ENCODE measurements around the gene SPDYE3.
"Not testable (repeated sequence)": the region's sequence is repeated elsewhere in the genome, so short reads cannot be mapped to it uniquely, and the experiment has no call there.

Gene SPDYE3

GRCh38 chr7:100346921-100347320 lies 39.4 kb downstream of the SPDYE3 start:
- intact Hi-C loops (cut with DNase I): no loop called here
- no peak for DNase-seq

- no peak for DNase-seq
- intact Hi-C loops (cut with DNase I): no loop called here
Measured at GRCh38 chr7:100348805-100349204, 41.3 kb downstream of the SPDYE3 start.

DNA sequence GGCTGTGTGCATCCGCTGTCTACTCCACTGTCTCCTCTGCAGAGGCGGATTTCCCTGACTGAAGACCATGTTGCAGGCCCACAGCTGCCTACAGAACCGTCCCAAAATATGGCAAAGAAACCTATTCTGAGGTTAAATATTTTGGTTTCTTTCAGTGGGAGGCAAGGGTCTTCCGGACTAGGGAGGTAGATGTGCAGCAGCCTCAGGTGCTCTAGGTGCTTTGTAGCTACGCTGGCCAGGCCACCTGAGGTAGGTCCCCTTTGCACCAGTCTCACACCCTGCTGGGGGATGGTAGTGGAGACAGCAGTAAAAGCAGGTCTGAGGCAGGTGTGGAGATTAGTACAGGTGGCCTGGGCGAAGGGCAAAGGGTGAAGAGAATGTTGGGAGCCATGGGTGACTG lies 42.3 kb downstream of the SPDYE3 start:
- DNase-seq: peak in 2 of 10 donors; percentile 8 to 43
- intact Hi-C loops (cut with DNase I): no loop called here

DNA sequence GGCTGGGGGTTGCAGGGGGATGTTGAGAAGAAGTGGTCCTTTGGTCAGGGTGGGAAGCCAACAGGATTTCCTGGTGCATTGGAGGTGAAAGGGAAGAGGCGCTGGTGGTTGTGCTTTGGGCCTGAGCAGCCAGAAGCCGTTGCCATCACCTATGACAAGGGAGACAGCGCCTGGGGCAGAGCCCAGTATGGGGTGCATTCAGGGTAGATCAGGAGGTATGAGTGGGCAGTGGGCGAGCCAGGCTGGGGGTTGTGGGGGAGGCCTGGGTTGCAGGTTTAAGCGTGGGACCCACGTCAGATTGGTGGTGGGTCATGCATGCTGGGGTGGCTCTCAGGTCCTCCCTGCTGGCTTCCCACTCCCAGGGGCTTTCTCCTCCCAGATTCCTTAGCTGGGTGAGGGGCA lies 44.2 kb downstream of the SPDYE3 start:
- intact Hi-C loops (cut with DNase I): no loop called here
- DNase-seq: peak in 1 of 10 donors; percentile 49

- intact Hi-C loops (cut with DNase I): not testable (repeated sequence)
- DNase-seq: peak in 1 of 10 donors; percentile 81
Measured at GRCh38 chr7:100352230-100352781, 44.8 kb downstream of the SPDYE3 start.

DNA sequence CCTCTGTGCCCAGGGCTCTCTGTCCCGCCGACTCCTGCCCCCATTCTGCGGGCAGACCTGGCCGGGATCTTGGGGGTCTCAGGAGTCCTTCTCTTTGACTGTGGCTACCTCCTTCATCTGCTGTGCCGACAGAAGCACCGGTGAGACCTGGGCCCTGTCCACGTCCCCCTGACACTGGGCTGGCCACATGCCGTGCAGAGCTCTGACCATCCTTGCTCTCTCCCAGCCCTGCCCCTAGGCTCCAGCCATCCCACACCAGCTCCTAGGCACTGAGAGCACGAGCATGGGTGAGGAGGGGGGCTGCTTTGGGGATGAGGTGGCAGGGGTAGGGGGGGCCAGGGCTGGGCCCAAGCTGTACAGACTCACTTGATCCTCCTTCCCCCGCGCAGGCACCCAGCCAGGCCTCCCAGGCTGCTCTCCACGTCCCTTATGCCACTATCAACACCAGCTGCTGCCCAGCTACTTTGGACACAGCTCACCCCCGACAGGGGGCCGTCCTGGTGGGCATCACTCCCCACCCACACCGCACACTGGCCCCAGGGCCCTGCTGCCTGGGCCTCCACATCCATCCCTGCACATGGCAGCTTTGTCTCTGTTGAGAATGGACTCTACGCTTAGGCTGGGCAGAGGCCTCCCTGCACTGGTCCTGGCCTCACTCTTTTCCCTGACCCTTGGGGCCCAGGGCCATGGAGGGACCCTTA lies 45.6 kb downstream of the SPDYE3 start:
- no peak for DNase-seq
- intact Hi-C loops (cut with DNase I): no loop called here

DNA sequence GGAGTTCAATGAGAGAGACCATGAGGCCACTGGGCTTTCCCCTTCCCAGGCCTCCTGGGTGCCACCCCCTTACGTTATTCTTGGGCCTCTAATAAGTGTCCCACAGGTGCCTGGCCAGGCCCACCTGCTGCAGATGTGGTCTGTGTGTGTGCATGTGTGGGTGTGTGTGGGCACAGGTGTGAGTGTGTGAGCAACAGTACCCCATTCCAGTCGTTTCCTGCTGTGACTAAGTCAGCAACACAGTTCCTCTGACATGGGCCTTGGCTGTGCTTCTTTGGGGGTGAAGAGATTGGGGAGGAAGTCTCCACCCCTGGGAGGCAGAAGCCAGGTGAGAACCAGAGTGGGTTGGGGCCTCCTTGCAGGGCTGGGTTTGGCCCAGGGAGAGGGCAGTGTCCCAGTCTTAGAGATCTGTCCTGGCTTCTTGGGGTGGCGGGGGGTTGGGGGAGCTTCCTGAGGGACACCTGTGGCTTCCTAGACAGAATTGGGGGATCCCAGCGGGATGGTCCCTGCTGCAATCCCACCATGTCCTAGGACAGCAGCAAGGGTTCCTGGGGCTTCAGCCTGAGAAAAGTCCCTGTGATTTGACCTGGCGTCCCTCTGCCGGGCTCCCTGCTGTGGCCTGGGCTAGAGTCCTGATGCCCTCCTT lies 46.3 kb downstream of the SPDYE3 start:
- intact Hi-C loops (cut with DNase I): no loop called here
- DNase-seq: no peak

GRCh38 chr7:100356416-100357068 lies 49.0 kb downstream of the SPDYE3 start:
- intact Hi-C loops (cut with DNase I): no loop called here
- DNase-seq: no peak

GRCh38 chr7:100357131-100357561 lies 49.6 kb downstream of the SPDYE3 start:
- peak in 1 of 10 donors; percentile 40 for DNase-seq
- intact Hi-C loops (cut with DNase I): no loop called here

DNA sequence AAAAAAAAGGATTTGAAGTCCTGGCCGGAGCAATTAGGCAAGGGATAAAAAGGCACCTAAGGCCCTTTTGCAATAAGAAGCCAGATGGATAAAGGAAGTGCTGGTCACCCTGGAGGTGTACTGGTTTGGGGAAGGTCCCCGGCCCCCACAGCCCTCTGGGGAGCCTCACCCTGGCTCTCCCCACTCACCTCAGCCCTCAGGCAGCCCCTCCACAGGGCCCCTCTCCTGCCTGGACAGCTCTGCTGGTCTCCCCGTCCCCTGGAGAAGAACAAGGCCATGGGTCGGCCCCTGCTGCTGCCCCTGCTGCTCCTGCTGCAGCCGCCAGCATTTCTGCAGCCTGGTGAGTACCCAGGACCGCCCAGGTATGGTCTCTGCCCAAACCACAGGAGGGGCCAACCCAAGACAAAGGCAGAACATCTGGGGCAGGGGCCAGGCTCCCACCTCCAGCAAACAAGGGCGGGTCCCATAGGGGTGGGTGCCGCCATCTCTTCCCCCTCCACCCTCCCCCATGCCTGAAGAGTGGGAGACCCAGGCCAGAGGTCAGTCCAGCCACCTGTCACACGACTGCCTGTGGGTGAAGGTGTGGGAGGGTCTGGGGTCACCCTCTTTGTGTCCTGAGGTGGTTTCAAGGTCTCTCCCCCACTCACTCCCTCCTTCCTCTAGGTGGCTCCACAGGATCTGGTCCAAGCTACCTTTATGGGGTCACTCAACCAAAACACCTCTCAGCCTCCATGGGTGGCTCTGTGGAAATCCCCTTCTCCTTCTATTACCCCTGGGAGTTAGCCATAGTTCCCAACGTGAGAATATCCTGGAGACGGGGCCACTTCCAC lies 50.7 kb downstream of the SPDYE3 start, which contains the start of gene PILRB:
PILRB (plus strand) TSS at position 91 of the 830 bp plus-strand sequence; CDS start at position 277, 186 bp downstream.
- intact Hi-C loops (cut with DNase I): no loop called here
- peak in 1 of 10 donors; percentile 56 for DNase-seq

DNA sequence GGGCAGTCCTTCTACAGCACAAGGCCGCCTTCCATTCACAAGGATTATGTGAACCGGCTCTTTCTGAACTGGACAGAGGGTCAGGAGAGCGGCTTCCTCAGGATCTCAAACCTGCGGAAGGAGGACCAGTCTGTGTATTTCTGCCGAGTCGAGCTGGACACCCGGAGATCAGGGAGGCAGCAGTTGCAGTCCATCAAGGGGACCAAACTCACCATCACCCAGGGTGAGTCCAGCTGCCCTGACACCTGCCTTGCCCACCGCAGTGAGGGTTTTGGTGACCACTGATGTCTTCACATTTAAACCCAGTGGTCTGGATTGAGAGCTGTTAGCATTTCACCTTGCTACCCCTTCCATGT lies 51.3 kb downstream of the SPDYE3 start:
- intact Hi-C loops (cut with DNase I): no loop called here
- peak in 1 of 10 donors; percentile 24 for DNase-seq

GRCh38 chr7:100360135-100360854 lies 52.8 kb downstream of the SPDYE3 start:
- intact Hi-C loops (cut with DNase I): no loop called here
- peak in 1 of 10 donors; percentile 44 for DNase-seq

- no peak for DNase-seq
- intact Hi-C loops (cut with DNase I): no loop called here
Measured at GRCh38 chr7:100363098-100363497, 55.6 kb downstream of the SPDYE3 start.

- intact Hi-C loops (cut with DNase I): not testable (repeated sequence)
Measured at GRCh38 chr7:100363797-100364196, 56.3 kb downstream of the SPDYE3 start.

DNA sequence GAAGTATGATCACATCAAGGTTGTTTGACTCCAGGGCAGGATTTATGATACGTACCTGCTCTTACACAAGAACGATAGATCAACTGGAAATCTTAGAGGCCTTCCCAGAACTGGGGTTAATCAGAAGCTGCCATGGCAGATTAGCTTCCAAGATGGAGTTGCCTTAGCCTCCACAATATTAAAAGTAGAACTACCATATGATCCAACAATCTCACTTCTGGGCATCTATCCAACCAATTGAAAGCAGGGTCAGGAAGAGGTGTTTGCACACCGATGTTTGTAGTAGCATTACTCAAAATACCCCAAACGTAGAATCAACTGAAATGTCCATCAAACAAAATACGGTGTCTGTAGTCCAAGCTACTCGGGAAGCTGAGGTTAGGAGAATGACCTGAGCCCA lies 57.0 kb downstream of the SPDYE3 start:
- intact Hi-C loops (cut with DNase I): no loop called here
- DNase-seq: no peak

More at GRCh38 chr7:100363797-100364196, 56.3 kb downstream of the SPDYE3 start:
- DNase-seq: not testable (repeated sequence)

DNA sequence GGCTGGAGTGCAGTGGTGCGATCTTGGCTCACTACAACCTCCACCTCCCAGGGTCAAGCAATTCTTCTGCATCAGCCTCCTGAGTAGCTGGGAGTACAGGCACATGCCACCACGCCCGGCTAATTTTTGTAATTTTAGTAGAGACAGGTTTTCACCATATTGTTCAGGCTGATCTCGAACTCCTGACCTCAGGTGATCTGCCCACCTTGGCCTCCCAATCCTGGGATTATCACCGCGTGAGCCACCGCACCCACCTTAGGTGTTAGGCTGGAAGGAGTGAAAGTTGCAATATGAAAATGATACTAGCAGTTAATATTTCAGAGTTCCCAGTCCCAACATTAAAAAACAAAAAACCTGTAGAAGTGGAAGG lies 58.5 kb downstream of the SPDYE3 start:
- DNase-seq; intact Hi-C loops (cut with DNase I): not testable (repeated sequence)

- intact Hi-C loops (cut with DNase I): no loop called here
- DNase-seq: no peak
Measured at GRCh38 chr7:100366411-100367250, 59.1 kb downstream of the SPDYE3 start.

DNA sequence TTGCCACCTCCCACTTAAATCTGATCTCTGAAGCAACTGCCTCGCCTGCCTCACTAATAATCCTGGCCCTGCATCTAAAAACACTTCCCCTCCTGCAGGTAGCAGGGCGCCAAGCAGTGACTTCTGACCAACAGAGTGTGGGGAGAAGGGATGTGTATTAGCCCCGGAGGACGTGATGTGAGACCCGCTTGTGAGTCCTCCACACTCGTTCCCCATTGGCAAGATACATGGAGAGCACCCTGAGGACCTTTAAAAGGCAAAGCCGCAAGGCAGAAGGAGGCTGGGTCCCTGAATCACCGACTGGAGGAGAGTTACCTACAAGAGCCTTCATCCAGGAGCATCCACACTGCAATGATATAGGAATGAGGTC lies 59.7 kb downstream of the SPDYE3 start:
- no peak for DNase-seq
- intact Hi-C loops (cut with DNase I): no loop called here
